Measurements from ENCODE around the gene CLTC. TPM values are rescaled to one million over a fixed set of nuclear protein-coding genes. Genes with fewer than 3 reads are reported as not detected.

The CLTC gene
- total RNA-seq, 1 donor from 2014 or later: 261 TPM

DNA sequence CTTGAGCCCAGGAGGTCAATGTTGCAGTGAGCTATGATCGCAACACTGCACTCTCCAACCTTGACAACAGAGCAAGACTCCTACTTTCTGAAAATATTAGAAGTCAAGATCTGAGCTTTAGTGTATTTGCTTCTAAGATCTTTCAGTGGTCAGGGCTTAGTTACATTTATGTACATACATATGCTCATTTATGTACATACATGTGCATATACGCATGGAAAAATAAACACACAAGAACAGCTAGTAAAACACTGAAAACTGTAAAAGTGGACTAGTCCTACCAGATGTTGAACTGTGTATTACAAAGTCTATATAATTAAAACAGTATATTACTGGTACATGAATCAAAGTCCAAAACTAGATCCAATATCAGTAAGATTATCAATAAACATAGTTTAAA, 59.2 kb downstream of the CLTC start:
- no peak for DNase-seq (ENCODE audit: low spot score)

DNA sequence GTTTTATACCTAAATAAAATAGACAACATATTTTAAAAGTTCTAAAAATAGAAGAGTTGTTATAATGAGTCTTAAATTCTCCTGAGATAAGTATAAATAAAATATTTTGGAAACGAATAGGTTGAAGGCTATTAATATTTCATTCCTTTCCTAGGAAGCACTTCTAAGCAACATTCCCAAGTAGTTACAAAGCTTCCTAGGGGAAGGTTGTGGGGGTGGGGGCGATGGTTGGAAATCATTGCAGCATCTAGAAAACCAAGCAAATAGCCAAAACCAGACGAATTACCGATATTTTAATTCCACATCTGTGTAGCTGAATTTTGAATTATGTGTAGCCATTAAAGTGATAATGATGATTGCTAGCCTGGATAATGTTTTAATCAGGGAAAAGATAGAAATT, 60.6 kb downstream of the CLTC start:
- no peak for DNase-seq (ENCODE audit: low spot score)

DNA sequence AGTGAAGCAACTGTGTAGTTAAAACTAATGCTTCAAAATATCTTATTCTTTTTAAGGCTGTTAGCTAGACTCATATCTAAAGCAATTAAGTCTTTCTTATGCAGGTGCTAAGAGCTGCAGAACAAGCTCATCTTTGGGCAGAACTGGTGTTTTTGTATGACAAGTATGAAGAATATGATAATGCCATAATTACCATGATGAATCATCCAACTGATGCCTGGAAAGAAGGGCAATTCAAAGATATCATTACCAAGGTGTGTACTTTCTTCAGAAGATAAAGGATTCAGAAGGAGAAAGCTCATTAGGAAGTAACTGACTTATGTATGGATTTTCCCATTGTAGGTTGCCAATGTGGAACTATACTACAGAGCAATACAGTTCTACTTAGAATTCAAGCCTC, 63.6 kb downstream of the CLTC start:
- DNase-seq (ENCODE audit: low spot score): no peak

DNA sequence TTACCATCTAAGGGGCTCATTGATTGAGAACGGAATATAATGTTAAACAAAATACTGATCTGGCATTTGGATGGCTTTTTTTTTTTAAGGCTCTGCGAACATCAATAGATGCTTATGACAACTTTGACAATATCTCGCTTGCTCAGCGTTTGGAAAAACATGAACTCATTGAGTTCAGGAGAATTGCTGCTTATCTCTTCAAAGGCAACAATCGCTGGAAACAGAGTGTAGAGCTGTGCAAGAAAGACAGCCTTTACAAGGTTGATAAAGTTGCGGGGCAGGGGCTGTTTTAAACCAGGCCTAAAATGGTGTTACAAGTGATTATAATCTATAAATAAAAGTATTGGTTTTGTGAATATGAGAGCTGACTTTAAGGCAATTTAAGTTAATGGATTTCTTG, 65.3 kb downstream of the CLTC start:
- DNase-seq (ENCODE audit: low spot score): no peak

DNA sequence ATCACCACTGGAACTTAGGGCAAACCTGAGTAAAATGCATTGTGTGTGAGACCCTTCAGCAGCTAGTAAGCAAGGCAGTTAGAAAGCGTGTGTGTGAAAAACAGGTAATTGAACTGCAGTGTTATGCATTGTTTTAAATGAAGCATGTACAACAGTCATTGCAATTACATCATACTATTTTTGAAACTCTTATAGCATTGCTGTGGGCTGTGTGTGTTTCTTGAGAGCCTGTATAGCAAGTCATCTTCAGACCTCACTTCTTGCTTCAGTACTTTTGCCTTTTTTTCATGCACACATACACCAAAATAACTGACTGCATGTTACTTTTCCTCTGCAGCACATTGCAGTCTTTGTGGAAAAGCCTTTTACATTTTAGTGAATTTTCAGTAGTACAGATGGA, 68.3 kb downstream of the CLTC start:
- DNase-seq (ENCODE audit: low spot score): no peak

DNA sequence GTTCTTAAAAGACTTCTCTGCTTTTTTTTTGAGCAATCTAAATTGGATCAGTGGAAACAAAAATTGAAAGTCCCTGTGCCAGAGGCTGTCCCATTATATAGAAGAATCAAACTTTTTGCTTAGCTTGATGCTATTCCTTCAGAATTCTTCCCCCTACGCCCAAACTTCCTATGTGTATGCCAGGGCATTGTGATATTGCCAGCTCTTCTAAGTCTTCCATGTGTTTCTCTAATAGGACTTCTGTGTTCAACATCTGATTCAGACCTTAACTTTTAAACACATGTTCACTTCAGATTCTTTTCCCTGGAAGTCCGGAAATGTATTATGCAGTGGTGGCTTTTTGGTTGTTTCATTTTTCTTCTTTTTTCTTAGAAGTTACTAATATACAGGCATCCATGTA, 68.8 kb downstream of the CLTC start:
- DNase-seq (ENCODE audit: low spot score): no peak

DNA sequence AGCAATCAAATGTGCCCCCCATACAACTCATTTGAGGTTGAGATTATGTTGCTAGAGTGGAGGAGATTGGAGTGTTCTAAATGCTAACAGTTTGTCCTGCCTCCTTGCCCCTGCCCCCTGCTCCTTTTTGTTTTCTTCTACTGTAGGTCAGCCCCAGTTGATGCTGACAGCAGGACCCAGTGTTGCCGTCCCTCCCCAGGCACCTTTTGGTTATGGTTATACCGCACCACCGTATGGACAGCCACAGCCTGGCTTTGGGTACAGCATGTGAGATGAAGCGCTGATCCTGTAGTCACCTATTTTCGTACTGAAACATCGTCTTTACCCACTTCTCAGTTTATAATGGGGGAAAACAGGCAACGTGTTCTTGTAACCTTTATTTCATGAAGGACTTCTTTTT, 73.9 kb downstream of the CLTC start:
- DNase-seq (ENCODE audit: low spot score): no peak

DNA sequence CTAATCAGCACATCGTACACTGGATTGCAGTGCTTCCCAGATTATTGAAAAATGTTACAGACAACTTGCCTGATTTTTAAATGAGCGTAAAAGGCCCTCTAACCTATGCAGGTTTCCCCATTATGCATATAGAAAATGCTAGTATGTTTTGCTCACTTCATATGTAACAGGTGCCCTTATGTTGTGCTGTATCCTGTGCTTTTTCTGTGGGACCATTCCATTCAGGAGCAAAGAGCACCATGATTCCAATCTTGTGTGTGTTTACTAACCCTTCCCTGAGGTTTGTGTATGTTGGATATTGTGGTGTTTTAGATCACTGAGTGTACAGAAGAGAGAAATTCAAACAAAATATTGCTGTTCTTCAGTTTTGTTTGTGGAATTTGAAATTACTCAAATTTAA, 74.6 kb downstream of the CLTC start:
- no peak for DNase-seq (ENCODE audit: low spot score)

DNA sequence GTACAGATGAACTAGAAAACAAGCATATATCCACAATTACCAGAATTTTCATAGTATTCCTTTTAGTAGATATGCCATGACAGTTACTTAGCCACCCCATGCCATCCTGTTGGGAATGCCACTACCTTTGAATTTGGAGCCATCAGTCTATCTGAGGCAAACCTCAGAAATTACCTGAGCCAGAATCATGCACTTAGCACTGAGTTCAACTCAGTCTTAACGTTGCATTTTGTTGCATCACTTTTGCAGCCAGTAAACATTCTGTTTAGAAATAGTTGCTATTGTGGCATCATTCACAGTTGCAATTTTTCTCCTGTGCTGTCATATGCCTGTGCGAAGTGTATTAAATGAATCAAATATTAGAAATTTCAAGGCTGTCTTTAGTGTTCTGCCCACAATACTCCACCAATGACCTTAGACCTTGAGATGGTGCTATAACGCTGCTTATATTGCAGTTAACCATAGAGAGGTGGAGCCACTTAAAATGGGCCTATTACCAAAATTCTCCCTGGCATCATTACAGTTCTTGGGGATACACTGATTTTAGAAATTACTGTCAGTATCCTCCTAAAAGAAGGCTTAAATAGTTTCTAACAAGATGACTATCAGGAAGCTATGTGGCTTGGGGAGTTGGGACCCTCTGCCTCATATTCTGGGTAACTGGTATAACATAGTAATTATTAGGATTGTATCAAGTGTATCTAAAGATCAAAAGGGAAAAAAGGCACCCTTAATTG, 76.4 kb downstream of the CLTC start:
- no peak for DNase-seq (ENCODE audit: low spot score)

DNA sequence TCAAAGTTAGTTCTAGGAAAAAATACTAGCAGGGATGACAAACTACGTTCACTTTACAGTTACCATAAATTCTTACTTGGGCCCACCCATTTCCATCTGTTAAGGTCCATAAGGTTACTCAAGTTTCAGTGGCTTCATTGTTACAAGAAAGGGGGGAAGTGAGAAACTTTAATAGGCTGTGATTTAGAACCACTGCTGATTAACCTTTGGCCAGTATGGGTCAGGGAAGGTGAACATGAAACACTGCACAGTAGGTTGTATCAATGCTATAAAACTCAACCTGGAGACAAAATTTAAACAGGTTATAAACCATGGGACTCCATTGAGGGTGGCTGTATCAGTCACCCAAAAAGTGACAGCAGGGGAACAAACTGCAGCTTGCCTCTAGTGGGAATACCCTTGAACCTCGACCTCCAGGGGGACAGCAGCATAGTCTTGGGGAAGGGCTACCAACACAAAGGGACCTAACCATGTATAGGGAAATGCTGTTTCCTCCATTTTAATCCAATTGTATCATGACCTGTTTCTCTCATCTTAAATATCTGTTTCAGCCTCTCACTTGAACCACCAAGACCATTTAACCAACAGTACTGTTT, 77.1 kb downstream of the CLTC start:
- DNase-seq (ENCODE audit: low spot score): no peak

DNA sequence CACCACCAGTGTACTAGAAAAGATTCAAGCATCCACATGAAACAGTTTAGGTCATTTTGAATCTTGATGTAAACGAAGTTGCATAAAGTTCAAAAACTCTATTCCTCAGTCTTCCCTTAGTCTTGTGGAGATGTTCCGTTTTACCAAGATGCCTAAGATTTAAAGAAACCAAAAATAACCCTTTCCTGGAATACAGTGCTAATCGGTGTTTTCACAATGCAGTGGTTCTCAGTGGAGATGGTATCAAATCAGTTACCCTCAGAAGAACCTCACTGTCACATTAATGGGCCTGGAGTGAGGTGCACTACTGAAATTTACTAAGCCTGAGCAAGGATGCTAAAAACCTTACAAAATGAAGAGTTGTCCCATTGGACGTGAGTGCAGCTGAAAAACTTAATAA, 78.4 kb downstream of the CLTC start:
- no peak for DNase-seq (ENCODE audit: low spot score)

DNA sequence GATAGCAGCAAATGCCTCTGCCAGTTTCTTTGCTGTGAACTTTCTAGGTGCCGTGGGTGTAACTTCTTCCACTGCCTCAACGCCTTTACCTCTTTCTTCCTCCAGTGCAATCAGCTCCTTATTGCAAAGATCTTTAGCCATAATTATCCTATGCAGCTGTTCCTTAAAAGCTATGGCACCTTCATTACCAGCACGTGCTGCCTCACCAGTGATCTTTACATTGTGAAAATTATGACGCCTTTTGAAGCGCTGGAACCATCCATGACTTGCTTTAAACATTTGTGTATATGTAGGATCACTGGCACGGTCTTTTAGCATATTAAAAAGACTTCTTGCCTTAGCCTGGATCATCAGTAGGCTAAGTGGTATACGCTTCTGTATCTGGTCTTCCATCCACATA, 79.5 kb downstream of the CLTC start:
- no peak for DNase-seq (ENCODE audit: low spot score)

DNA sequence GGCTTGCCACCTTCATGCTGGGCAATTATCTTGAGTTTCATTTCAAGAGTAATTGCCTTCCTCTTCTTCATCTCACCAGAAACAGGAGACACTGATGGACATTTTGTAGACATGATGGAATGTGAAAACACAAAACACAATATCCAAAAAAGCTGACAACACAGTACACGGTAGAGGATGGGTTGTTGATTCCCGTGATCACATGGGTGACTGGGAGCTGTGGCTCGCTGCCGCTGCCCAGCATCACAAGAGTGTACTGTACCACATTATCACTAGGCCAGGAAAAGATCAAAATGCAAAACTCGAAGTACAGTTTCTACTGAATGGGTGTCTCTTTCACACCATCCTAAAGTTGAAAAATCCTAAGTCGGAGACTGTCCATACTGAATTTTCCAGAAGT, 80.1 kb downstream of the CLTC start:
- DNase-seq (ENCODE audit: low spot score): no peak

DNA sequence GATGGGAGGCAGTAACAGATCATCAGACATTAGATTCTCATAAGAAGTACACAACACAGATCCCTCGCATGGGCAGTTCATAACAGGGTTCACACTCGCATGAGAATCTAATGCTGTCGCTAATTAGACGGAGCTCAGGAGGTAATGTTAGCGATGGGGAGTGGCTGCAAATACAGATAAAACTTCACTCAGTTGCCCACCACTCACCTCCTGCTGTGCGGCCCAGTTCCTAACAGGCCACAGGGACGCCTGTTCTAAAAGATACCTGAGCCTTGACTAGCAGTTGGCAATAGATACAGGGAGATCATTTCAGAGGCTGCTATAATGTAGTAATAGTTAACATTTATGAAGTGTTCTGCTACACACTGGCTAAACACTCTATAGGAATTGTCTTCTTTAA, 82.6 kb downstream of the CLTC start:
- DNase-seq (ENCODE audit: low spot score): no peak

DNA sequence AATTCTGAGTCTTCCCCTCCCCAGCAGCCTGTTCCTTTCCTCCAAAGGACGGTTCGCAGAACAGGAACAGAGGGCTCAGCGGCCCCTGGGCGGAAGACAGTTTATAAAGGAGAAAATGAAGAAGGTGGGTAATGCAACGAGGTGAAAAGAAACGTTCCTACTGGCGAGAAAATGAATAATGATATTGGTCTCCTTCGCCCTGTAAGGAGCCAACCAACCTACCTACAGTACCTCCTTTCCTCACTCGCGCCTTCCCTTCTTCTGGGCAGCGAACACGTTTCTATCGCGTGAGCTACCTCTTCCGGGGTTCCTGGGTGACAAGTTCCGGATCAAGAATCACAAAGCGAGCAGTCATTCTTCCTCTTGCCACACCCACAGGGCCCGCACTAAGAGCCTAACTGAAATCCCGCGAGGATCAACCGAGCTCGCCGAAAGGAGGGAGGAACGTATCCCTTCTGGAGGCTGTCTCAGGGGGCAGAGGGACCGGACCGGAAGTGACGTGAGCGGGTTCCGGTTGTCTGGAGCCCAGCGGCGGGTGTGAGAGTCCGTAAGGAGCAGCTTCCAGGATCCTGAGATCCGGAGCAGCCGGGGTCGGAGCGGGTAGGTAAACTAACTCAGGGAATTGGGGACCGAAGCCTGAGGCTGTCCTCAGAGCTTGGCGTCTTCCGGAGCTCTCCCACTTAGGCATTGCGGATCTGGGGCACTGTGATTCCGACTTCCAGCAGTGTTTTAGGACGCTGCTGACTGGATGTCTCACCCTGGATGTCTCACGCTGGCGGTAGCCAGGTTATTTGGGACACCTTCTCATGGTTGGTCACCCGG, 87.7 kb downstream of the CLTC start, which contains the start of the genes PTRH2 and VMP1:
Gene PTRH2 (minus strand): TSS at position 282 of the 822 bp plus-strand sequence. CDS start 9,452 bp downstream, outside the sequence.
Gene VMP1 (plus strand): TSS at position 506 of the 822 bp plus-strand sequence. CDS start 23,793 bp downstream, outside the sequence.
- peak; percentile 98 for DNase-seq (ENCODE audit: low spot score)

DNA sequence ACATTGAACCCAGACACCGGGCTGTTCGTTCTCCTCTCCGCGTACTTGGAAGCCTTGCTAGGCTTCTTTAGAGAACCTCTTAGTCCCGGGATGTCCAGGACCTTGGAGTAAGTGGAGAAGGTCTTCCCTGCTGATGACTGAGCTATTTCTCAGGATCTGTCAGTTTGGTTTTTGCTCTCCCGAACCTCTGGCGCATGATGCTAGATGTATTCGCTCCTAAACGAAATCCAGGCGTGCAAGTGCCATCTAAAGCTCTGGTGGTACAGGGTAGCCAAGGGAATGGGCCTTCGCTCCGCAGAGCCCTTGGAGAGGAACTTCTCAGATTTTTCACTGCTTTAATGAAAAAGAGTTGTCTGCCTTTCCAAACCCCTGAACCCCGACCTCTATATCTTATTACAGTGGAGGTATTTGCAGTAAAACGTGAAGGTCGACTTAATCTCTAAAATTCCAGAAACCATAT, 88.3 kb downstream of the CLTC start:
- DNase-seq (ENCODE audit: low spot score): no peak

DNA sequence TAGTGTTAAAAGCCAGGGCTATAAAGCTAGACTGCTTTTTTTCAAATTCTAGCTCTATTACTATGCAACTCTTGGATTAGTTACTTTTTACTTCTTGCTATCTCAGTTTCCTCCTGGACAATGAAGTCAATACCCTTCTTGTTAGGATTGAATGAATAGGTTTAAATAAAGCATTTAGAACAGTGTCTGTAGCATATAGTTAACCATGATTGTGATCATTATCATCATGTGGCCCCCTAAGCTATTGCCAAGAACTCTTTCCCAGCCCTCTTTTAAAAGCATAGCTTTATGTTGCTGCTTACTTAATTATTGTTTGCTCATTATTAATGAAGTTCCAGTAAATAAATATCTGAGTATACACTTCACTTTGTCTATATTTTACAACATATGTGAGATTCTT, 92.2 kb downstream of the CLTC start:
- DNase-seq (ENCODE audit: low spot score): no peak

DNA sequence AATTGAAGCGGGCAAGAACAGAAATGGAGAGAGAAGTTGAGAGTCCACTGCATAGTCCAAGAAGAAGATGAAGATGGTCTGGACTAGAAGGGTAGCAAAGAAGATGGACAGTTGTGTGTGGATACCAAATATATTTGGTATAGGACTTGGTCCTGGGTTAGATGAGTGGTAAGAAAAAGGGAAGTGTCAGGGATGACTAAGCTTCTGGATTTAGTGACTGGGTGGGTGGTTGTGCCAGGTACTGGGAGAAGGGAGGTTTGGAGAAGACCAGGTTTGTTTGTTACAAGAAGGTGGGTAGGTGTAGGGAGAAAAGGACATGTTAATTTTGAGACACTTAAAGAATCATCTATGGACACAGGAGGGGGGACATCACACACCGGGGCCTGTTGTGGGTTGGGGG, 93.2 kb downstream of the CLTC start:
- DNase-seq (ENCODE audit: low spot score): no peak

DNA sequence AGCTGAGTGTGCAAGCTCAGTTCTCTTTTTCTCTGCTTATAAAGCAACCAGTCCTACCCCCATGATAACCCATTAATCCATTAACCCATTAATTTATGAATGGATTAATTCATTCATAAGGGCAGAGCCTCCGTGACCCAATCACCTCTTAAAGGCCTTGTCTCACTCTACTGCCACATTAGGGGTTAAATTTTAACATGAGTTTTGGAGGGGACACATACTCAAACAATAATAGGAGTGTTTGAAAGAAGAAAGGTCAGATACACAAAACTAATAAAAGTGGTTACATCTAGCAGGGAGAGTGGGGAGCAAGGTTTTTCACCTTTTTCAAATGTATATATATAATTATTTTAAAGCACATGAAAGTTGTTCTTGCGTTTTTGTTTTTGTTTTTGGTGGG, 94.6 kb downstream of the CLTC start:
- DNase-seq (ENCODE audit: low spot score): no peak

DNA sequence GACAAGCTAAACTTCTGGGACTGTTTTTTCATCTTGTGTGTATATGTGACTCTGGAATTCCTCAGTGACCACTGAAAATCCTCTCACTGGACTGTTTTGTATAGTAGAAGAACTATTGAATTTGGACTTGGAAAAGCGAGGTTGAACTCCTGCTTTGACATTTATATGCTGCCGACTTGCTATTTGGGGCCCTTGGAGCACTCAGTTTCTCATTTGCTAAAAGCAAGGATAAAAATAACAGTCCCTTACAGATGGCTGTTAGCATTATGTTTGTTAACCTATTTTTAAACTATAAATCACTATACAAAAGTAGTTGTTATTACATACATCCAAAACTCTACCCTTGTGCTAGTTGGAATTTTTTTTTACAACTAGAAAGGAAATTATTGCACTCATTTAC, 96.7 kb downstream of the CLTC start:
- no peak for DNase-seq (ENCODE audit: low spot score)

DNA sequence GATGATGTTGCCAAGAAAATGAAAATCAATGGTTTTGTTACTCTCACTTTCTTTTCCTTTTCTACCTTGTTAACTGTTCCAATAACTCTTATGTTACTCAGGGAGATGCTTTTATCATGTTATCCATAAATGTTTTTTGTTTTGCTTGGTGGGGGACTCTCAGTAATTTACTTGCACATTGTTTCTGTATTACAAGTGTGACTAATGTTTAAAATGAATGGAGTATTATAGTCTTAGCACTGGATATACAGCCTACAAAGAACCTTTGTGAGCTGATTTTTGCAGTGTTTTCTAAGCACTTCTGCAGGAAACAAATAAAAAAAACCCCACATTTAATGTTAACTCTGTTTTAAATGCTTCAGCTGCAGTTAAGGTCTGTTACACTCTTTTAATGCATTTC, 99.8 kb downstream of the CLTC start:
- no peak for DNase-seq (ENCODE audit: low spot score)

DNA sequence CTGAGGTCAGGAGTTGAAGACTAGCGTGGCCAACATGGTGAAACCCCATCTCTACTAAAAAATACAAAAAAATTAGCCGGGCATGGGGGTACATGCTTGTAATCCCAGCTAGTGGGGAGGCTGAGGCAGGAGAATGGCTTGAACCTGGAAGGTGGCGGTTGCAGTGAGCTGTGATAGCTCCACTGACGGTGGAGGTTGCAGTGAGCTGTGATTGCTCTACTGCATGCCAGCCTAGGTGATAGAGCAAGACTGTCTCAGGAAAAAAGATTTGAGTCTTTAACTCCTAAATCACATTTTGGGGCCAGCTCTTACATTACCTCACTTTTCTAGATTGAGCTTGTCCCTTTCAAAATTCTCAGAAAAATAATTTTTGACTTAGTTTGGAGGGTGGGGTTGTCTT, 102.9 kb downstream of the CLTC start:
- DNase-seq (ENCODE audit: low spot score): no peak
